Esophagus squamous epithelium (tissue), 5 donors: ENCODE data around the gene ZNF652. TPM values are rescaled to one million over a fixed set of nuclear protein-coding genes. Genes with fewer than 3 reads are reported as not detected.

Source experiments
- DNase-seq: peaks from one replicate; lab custom pipeline; 2025; lab: John Stamatoyannopoulos, UW
- H3K27ac ChIP-seq, 4 donors: fragments of 200-600 bp; sonication (generic); one replicate each; pipeline ENCODE4 v1.5.1; 2016 to 2019; ENCODE audit warnings: mild to moderate bottlenecking in 1 of 4
- H3K27me3 ChIP-seq, 4 donors: fragments of 200-600 bp; sonication (generic); 1 replicate in 3 of 4; 2 replicates in 1 of 4; pipeline versions ENCODE4 v1.5.1 to v1.6.0; 2017 to 2021; ENCODE audit warnings: antibody characterized with exemption in 1 of 4
- H3K36me3 ChIP-seq, 3 donors: fragments of 200-600 bp; sonication (generic); one replicate each; pipeline ENCODE4 v1.5.1; 2016 to 2019
- H3K4me1 ChIP-seq, 3 donors: fragments of 200-600 bp; sonication (generic); one replicate each; pipeline ENCODE4 v1.5.1; 2017 to 2019
- H3K4me3 ChIP-seq, 4 donors: fragments of 200-600 bp; sonication (generic); 1 replicate in 3 of 4; 2 replicates in 1 of 4; pipeline ENCODE4 v1.5.1; 2016 to 2019; ENCODE audit warnings: mild to moderate bottlenecking in 2 of 4, moderate library complexity in 1 of 4
- H3K9me3 ChIP-seq, 3 donors: fragments of 200-600 bp; sonication (generic); one replicate each; pipeline ENCODE4 v1.5.1; 2016 to 2019
- POLR2A ChIP-seq, 4 donors: fragments of 450-650 bp; IDR thresholded peaks; one replicate each; pipeline ENCODE4 v1.6.1; 2017; ENCODE audit warnings: antibody characterized with exemption in 4 of 4, mild to moderate bottlenecking in 4 of 4, moderate library complexity in 3 of 4
- WGBS, 2 donors: methylation state at CpG; one replicate each; pipeline ENCODE4 v1.1.5; 2018; 5-methylcytosine and 5-hydroxymethylcytosine counted together
- intact Hi-C: fragments of 100-400 bp; cut with DNase I; formaldehyde crosslinking; loops from one replicate; pipeline ENCODE4 v1.15.0; 2022
- total RNA-seq, 4 donors: library from RNA; depleted of rRNA; stranded (reverse); fragments of >200 nt; gene quantifications; one replicate each; pipeline ENCODE4 v1.1.0, GENCODE V29; 2016
- TF ChIP-seq, protein P1 (sequence below), 6 experiments: fragments of 450-650 bp in 4 of 6; fragments of 200-600 bp in 2 of 6; sonication (generic) in 2 of 6; IDR thresholded peaks; one replicate each; pipeline ENCODE4 v1.5.1; 2016 to 2019; ENCODE audit warnings: antibody characterized with exemption in 6 of 6, mild to moderate bottlenecking in 4 of 6, moderate library complexity in 4 of 6
- donor health status: DM: yes; HTN: yes; CAD: no.

The ZNF652 gene
- total RNA-seq, 4 donors from 2014 or later, result 14.0 to 32.6 (median 20.9) TPM

DNA sequence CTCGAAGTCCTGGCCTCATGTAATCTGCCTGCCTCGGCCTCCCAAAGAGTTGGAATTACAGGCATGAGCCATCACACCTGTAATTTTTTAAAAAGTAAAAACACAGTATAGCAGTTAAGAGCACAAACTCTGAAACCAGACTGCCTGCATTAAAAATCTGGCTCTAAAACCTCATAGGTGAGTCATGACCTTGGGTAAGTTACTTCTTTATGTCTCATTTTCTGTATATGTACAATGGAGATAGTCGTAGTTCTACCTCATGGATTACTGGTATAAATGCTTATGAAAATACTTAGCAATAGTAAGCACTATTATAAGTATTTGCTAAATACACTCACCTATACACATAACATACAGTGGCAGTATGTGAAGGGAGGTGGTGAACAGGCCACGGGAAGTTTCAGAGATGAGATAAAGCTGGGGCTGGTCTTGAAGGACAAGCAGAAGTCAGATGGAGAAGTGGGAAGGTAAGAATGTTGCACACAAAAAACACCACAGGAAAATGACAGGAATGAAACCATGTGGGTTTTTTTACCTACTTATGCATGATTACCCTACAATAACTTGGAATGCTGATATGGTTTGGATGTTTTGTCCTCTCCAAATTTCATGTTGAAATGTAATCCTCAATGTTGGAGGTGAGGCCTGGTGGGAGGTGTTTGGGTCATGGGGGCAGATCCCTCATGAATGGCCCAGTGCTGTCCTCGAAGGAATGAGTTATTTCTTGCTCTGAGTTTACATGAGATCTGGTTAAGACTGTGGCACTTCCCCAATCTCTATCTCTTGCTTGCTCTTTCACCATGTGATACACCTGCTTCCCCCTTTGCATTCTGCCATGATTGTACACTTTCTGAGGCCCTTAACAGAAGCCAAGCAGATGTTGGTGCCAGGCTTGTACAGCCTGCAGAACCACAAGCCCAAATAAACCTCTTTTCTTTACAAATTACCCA, 33.9 kb downstream of the ZNF652 start:
- H3K9me3 ChIP-seq, result no peaks in the 10 kb centered on the region
- whole genome bisulfite sequencing, 2 donors, result 65 to 76% methylated on average over 5 of the region's 5 CpGs
- no peaks in the 10 kb centered on the region for H3K36me3 ChIP-seq
- intact Hi-C loops, result no loop called here
- H3K4me3 ChIP-seq, result no peak overlapping the region
- H3K27ac ChIP-seq, result no peak overlapping the region
- H3K4me1 ChIP-seq, result peaks cover 0 to 11% (median 0%) of the 10 kb centered on the region in 3 donors
- TF ChIP-seq, protein P1, sequence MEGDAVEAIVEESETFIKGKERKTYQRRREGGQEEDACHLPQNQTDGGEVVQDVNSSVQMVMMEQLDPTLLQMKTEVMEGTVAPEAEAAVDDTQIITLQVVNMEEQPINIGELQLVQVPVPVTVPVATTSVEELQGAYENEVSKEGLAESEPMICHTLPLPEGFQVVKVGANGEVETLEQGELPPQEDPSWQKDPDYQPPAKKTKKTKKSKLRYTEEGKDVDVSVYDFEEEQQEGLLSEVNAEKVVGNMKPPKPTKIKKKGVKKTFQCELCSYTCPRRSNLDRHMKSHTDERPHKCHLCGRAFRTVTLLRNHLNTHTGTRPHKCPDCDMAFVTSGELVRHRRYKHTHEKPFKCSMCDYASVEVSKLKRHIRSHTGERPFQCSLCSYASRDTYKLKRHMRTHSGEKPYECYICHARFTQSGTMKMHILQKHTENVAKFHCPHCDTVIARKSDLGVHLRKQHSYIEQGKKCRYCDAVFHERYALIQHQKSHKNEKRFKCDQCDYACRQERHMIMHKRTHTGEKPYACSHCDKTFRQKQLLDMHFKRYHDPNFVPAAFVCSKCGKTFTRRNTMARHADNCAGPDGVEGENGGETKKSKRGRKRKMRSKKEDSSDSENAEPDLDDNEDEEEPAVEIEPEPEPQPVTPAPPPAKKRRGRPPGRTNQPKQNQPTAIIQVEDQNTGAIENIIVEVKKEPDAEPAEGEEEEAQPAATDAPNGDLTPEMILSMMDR (IDR thresholded peaks at IDR 0.05), result no peak
- TF ChIP-seq POLR2A (IDR thresholded peaks at IDR 0.05), result no peak
- no peak for DNase-seq
- H3K27me3 ChIP-seq, result no peaks in the 10 kb centered on the region

DNA sequence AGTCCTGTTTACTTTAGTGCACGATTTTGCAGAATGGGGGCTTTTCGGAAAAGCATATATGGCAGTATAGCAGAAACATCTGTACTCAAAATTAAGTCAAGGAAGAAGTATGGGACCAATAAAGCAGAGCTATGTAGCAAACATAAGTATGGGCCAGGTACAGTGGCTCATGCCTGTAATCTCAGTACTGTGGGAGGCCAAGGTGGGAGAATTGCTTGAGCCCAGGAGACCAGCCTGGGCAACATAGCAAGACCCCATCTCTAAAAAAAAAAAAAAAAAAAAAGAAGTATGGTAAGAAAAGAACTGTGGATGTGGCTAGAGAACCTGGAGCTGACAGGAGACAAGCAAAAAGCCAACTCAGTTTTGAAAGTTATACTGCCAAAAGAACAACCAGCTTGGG, 36.1 kb downstream of the ZNF652 start:
- Histone ChIP-seq H3K9me3 (no peaks in the 10 kb centered on the region), H3K27ac (no peak overlapping the region), H3K4me3 (no peak overlapping the region), H3K4me1 (peaks cover 0 to 11% (median 0%) of the 10 kb centered on the region in 3 donors), H3K36me3 (no peaks in the 10 kb centered on the region), H3K27me3 (no peaks in the 10 kb centered on the region)
- intact Hi-C loops, result no loop called here
- TF ChIP-seq, protein P1 (IDR thresholded peaks at IDR 0.05), result no peak
- 82 to 90% methylated on average over 2 of the region's 2 CpGs for WGBS, 2 donors
- no peak for DNase-seq

DNA sequence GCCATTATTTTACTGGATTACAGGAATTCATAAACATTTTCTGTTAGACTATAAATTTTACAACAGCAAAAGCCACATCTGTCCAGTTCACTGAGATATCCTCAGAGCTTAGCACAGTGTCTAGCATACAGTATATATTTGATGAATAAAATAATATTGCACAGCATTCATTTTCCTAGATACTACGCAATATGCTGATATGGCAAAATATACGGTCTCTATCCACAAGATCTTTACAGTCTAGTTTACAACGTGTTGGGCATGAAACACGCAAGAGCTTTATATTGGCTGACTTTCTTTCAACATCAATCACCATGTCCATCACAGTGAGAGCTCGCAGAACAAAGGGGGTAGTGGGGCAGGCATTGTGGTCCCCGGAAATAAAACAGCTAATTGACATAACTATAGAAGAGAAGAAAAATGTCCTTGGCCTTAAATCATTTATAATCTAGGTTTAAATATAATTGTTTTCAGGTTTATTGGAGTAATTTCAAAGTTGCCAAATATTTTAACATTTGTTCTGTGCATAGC, 43.5 kb downstream of the ZNF652 start:
- intact Hi-C loops, result no loop called here
- TF ChIP-seq POLR2A (IDR thresholded peaks at IDR 0.05), result no peak
- TF ChIP-seq, protein P1 (IDR thresholded peaks at IDR 0.05), result no peak
- peaks cover 5 to 19% (median 6%) of the 10 kb centered on the region in 3 donors for H3K4me1 ChIP-seq
- WGBS, 2 donors, result 81 to 84% methylated on average over 6 of the region's 6 CpGs
- no peak overlapping the region for H3K27ac ChIP-seq
- no peak for DNase-seq
- no peaks in the 10 kb centered on the region for H3K9me3 ChIP-seq
- H3K36me3 ChIP-seq, result peaks cover 0 to 12% (median 0%) of the 10 kb centered on the region in 3 donors
- H3K4me3 ChIP-seq, result no peak overlapping the region
- H3K27me3 ChIP-seq, result no peaks in the 10 kb centered on the region

DNA sequence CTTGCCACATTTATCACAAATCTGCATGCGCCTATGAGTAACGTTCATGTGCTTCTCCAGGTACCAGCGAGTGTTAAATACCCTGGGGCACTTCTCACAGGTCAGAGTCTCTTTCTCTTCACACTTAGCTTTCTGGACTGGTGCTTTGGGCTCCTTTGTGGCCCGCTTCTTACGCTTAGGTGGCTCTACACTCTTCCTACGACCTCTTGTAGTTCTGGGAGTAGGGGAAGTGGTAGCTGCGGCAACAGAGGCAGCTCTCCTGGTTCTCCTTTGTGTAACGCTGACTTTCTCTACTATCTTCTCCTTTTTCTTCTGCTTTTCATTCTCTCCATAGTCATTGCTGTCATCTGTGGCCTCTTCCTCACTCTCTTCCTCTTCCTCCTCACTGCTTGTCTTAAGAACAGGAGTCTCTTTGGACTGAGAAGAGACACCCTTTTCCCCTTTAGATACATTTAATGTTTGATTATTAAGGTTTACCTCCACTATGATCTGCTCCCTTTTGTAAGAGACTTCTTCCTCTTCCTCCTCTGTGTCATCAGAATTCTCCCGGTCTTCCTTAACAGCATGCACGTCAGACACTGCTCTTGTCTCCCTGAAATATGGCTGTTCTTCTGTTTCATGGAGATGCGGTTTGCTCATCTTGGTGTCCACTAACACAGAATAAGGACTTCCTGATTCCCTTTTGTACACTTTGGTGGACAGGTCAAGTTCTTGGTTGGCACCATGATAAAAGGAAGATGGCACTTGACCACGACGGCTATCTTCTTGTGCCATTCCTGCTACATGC, 45.0 kb downstream of the ZNF652 start:
- no peak for DNase-seq
- TF ChIP-seq, protein P1 (IDR thresholded peaks at IDR 0.05), result no peak
- no peak for TF ChIP-seq POLR2A (IDR thresholded peaks at IDR 0.05)
- no peak overlapping the region for H3K27ac ChIP-seq
- WGBS, 2 donors, result 65 to 70% methylated on average over 12 to 13 of the region's 13 CpGs
- no peak overlapping the region for H3K4me3 ChIP-seq
- intact Hi-C loops, result loop anchor here (2.0 kb wide), 1 partner anchor 78 kb away; no protein-coding TSS in a partner anchor
- peaks cover 0 to 19% (median 0%) of the 10 kb centered on the region in 3 donors for H3K36me3 ChIP-seq
- H3K4me1 ChIP-seq, result peaks cover 5 to 19% (median 6%) of the 10 kb centered on the region in 3 donors
- H3K27me3 ChIP-seq, result no peaks in the 10 kb centered on the region
- H3K9me3 ChIP-seq, result no peaks in the 10 kb centered on the region
